Ishikawa (cell line): Measurements from ENCODE around the gene C6orf62.

Experiments
- CEBPB ChIP-seq: IDR thresholded peaks from 2 replicates; pipeline ENCODE4 v1.6.1; 2012
- TAF1 ChIP-seq: IDR thresholded peaks from 2 replicates; pipeline ENCODE4 v1.6.1; 2012; ENCODE audit warnings: low read depth, mild to moderate bottlenecking

DNA sequence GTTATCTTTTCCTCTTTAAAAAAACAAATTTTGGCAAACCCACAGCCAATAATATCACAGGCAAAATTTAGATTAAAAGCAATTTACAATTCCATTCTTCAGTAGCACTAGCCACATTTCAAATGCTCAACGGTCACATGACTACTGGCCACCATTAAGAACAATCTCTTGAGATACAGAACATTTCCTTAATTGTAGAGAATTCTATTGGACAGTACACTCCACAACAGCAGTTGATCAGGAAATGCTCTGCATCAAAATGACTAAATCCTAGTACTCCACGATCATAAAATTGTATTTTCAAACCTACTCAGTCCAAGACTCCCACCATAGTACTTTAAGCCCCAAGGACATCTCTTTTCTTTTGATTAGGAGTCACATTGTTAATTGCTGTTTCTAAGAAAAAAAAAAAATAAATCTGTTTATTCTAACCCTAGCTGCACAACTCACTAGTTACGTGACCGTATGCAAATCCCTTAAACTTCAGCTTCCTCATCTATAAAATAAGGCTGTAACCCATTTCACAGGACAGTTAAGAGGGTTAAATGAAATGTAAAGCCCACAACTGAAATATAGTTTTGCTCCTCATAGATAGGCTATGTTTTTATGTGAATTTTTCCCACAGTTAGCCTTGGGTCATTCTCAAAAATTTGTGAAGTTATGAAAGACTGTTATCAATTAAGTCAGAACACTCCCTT is 9.8 kb downstream of the C6orf62 start:
- TF ChIP-seq TAF1 (no peak), CEBPB (no peak)
